CD4-positive, alpha-beta T cell treated with Interferon gamma for 1 hour (primary cell): Measurements from ENCODE around the gene XPNPEP1.

Experiments used
- DNase-seq: peaks from one replicate; pipeline ENCODE4 v3.0.0-alpha.2; 2020

XPNPEP1 gene

GRCh38 chr10:109922976-109923921 is at the start of gene XPNPEP1:
Gene XPNPEP1, minus strand, starts transcription at chr10:109923511. Its CDS starts 78 bp downstream, at chr10:109923433.
- DNase-seq, result peak; percentile 88

- DNase-seq, result no peak
Observed at GRCh38 chr10:109972372-109973001, 49.2 kb upstream of the XPNPEP1 start.

- DNase-seq, result no peak
Observed at GRCh38 chr10:109971634-109972033, 48.3 kb upstream of the XPNPEP1 start.

GRCh38 chr10:109969760-109970346 is 46.5 kb upstream of the XPNPEP1 start:
- DNase-seq, result no peak

- DNase-seq, result no peak
Observed at GRCh38 chr10:109968953-109969759, 45.8 kb upstream of the XPNPEP1 start.

- DNase-seq, result no peak
Observed at GRCh38 chr10:109967739-109968088, 44.4 kb upstream of the XPNPEP1 start.

GRCh38 chr10:109966961-109967738 is 43.8 kb upstream of the XPNPEP1 start:
- DNase-seq, result no peak

GRCh38 chr10:109964318-109964717 is 41.0 kb upstream of the XPNPEP1 start:
- no peak for DNase-seq

- DNase-seq, result no peak
Observed at GRCh38 chr10:109963439-109963838, 40.1 kb upstream of the XPNPEP1 start.

- no peak for DNase-seq
Observed at GRCh38 chr10:109962247-109962646, 38.9 kb upstream of the XPNPEP1 start.

GRCh38 chr10:109961174-109962001 is 38.1 kb upstream of the XPNPEP1 start:
- DNase-seq, result no peak

GRCh38 chr10:109960682-109961081 is 37.4 kb upstream of the XPNPEP1 start:
- DNase-seq, result no peak

GRCh38 chr10:109959259-109960145 is 36.2 kb upstream of the XPNPEP1 start:
- DNase-seq, result no peak

GRCh38 chr10:109958059-109958458 is 34.7 kb upstream of the XPNPEP1 start:
- DNase-seq, result no peak

- DNase-seq, result no peak
Observed at GRCh38 chr10:109957092-109957797, 33.9 kb upstream of the XPNPEP1 start.

GRCh38 chr10:109956454-109957091 is 33.3 kb upstream of the XPNPEP1 start:
- DNase-seq, result peak; percentile 5

GRCh38 chr10:109953766-109954165 is 30.5 kb upstream of the XPNPEP1 start:
- no peak for DNase-seq

GRCh38 chr10:109952526-109952925 is 29.2 kb upstream of the XPNPEP1 start:
- no peak for DNase-seq
